Measurements from ENCODE around the gene PRRC1. TPM values are rescaled to one million over a fixed set of nuclear protein-coding genes. Genes with fewer than 3 reads are reported as not detected.

The PRRC1 gene
- 34.1 TPM for total RNA-seq

DNA sequence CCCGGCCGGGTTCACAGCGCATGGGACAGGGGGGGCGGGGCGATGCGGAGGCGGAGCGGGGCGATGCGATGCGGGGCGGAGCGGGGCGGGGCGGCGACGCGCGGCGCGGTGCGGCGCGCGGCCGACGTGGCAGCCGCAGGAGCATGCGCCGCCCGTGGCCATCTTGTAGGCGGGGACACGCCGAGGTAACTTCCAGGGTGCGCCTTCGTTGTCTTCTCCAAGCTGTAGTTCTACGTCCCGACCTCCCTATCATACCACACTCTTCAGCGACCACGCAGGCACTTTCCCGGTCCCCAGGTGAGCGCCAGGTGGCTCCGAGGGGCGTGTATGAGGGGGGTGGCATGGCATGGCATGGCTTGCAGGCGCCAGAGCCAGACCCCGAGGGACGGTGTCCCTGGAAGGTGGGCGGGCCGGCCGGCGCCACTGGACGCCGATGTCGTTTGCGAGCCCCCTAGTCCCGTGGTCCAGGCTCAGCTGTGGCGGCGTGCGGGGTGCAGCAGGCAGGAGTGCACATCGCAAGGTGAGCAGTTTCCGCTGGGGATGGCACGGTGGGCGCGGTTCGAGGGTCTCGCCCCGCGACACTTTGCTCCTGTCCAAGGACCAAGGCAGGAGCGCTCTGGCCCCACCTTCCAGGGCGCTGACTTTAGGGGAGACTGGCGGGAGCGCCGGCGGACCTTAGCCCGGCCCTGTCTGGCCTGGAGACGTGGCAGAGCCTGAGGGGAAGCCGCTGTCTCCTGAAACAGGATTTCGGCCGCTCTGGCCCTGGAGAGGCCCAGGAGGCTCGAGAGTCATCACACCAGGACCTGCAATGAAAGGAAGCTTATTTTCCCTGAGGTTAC is at the start of gene PRRC1:
Gene PRRC1 (plus strand): TSS at position 161 of the 839 bp plus-strand sequence. CDS start 5,840 bp downstream, outside the sequence.

Other genes with a start within 250 kb of the PRRC1 start
- gene MEGF10, start 226.8 kb upstream of the PRRC1 start, total RNA-seq: 29.1 TPM
- 8.5 TPM for gene CTXN3, start 131.4 kb downstream of the PRRC1 start, total RNA-seq
- not detected for gene CCDC192, start 185.8 kb downstream of the PRRC1 start, total RNA-seq